GF-D8 (cell line): ENCODE measurements around the gene TMEM145.

ENCODE experiments used
- DNase-seq: peaks from one replicate; lab custom pipeline; 2025; lab: John Stamatoyannopoulos, UW

Gene TMEM145

GRCh38 chr19:42277821-42278451, 35.2 kb upstream of the TMEM145 start:
- DNase-seq: no peak

GRCh38 chr19:42278452-42279154, 34.5 kb upstream of the TMEM145 start:
- DNase-seq: no peak

- no peak for DNase-seq
Measured at GRCh38 chr19:42279155-42279901, 33.8 kb upstream of the TMEM145 start.

- peak; percentile 68 for DNase-seq
Measured at GRCh38 chr19:42279902-42280814, 33.0 kb upstream of the TMEM145 start.

- no peak for DNase-seq
Measured at GRCh38 chr19:42280815-42281145, 32.3 kb upstream of the TMEM145 start.

- DNase-seq: no peak
Measured at GRCh38 chr19:42281146-42281826, 31.8 kb upstream of the TMEM145 start.

- DNase-seq: no peak
Measured at GRCh38 chr19:42281827-42282762, 31.0 kb upstream of the TMEM145 start.

GRCh38 chr19:42282819-42283187, 30.3 kb upstream of the TMEM145 start:
- no peak for DNase-seq

- DNase-seq: peak; percentile 73
Measured at GRCh38 chr19:42283188-42284065, 29.7 kb upstream of the TMEM145 start.

GRCh38 chr19:42284066-42284501, 29.0 kb upstream of the TMEM145 start:
- no peak for DNase-seq

- DNase-seq: no peak
Measured at GRCh38 chr19:42284591-42285341, 28.3 kb upstream of the TMEM145 start.

GRCh38 chr19:42285541-42285941, 27.6 kb upstream of the TMEM145 start:
- DNase-seq: no peak

GRCh38 chr19:42285988-42286348, 27.1 kb upstream of the TMEM145 start:
- DNase-seq: no peak

GRCh38 chr19:42286349-42287016, 26.6 kb upstream of the TMEM145 start:
- no peak for DNase-seq

GRCh38 chr19:42287017-42287826, 25.9 kb upstream of the TMEM145 start:
- no peak for DNase-seq

- DNase-seq: no peak
Measured at GRCh38 chr19:42287827-42288107, 25.3 kb upstream of the TMEM145 start.

GRCh38 chr19:42288387-42288786, 24.7 kb upstream of the TMEM145 start:
- DNase-seq: no peak
